SU-DHL-6 (cell line): ENCODE results near the gene HS6ST2.

Experiments
- H2AFZ ChIP-seq: fragments of 200-600 bp; sonication (generic); 2 replicates; pipeline ENCODE4 v1.6.1; 2014; ENCODE audit warnings: low read depth, mild to moderate bottlenecking, moderate library complexity, mixed read lengths, antibody characterized with exemption, low read length; ENCODE audit not compliant: severe bottlenecking
- H3F3A ChIP-seq: fragments of 200-600 bp; shearing (Covaris generic); 2 replicates; pipeline ENCODE4 v1.6.0; 2016; ENCODE audit warnings: antibody characterized with exemption, mild to moderate bottlenecking; ENCODE audit not compliant: insufficient read depth
- H3K27ac ChIP-seq: fragments of 200-600 bp; sonication (generic); 2 replicates; pipeline ENCODE4 v1.5.1; 2016; ENCODE audit warnings: low read depth, mild to moderate bottlenecking, low read length, moderate library complexity, mixed read lengths
- H3K27me3 ChIP-seq: fragments of 200-600 bp; sonication (generic), shearing (Covaris generic); 2 replicates; pipeline ENCODE4 v1.6.0; 2014; ENCODE audit warnings: mild to moderate bottlenecking, low read length
- H3K36me3 ChIP-seq: fragments of 200-600 bp; sonication (generic); 2 replicates; pipeline ENCODE4 v1.6.1; 2014; ENCODE audit warnings: mild to moderate bottlenecking, low read length, mixed read lengths
- H3K4me2 ChIP-seq: fragments of 300-600, 200-600 bp; shearing (Covaris generic), sonication (generic); 2 replicates; pipeline ENCODE4 v1.6.0; 2014; ENCODE audit warnings: low read length, low read depth, mild to moderate bottlenecking; ENCODE audit not compliant: poor library complexity, severe bottlenecking
- H3K4me3 ChIP-seq: fragments of 200-600 bp; sonication (generic); 2 replicates; pipeline ENCODE4 v1.5.1; 2014; ENCODE audit warnings: antibody characterized with exemption, low read length, mild to moderate bottlenecking, mixed read lengths; ENCODE audit not compliant: insufficient read depth, poor library complexity, severe bottlenecking
- H3K79me2 ChIP-seq: fragments of 200-600 bp; sonication (generic); 2 replicates; pipeline ENCODE4 v1.6.1; 2014; ENCODE audit warnings: mild to moderate bottlenecking, low read length, moderate library complexity; ENCODE audit not compliant: insufficient read depth
- H3K9ac ChIP-seq: fragments of 200-600 bp; sonication (generic); 2 replicates; pipeline ENCODE4 v1.7.0; 2014; ENCODE audit warnings: mild to moderate bottlenecking, low read length
- H3K9me2 ChIP-seq: fragments of 200-600 bp; sonication (generic); replicated peaks from 2 replicates; pipeline ENCODE4 v1.6.1; 2014; ENCODE audit warnings: low read length; ENCODE audit not compliant: insufficient read depth
- H3K9me3 ChIP-seq: fragments of 200-600 bp; sonication (generic); 2 replicates; pipeline ENCODE4 v1.6.1; 2014; ENCODE audit warnings: low read length, mixed read lengths; ENCODE audit not compliant: insufficient read depth
- H4K20me1 ChIP-seq: fragments of 200-600 bp; sonication (generic); 2 replicates; pipeline ENCODE4 v1.6.1; 2014; ENCODE audit warnings: low read depth, mild to moderate bottlenecking, antibody characterized with exemption, low read length, moderate library complexity, mixed read lengths
- CTCF ChIP-seq: fragments of 200-600 bp; sonication (generic); IDR thresholded peaks from one replicate; pipeline ENCODE4 v1.5.1; 2017; ENCODE audit warnings: antibody characterized with exemption, mild to moderate bottlenecking, low read length, moderate library complexity; ENCODE audit not compliant: insufficient read depth, poor library complexity, severe bottlenecking
- EZH2phosphoT487 ChIP-seq: fragments of 200-600 bp; sonication (generic), shearing (Covaris generic); conservative IDR thresholded peaks from 2 replicates; pipeline ENCODE4 v1.6.1; 2018; ENCODE audit warnings: mild to moderate bottlenecking, antibody characterized with exemption, low read length, moderate library complexity, mixed read lengths

HS6ST2 gene

DNA sequence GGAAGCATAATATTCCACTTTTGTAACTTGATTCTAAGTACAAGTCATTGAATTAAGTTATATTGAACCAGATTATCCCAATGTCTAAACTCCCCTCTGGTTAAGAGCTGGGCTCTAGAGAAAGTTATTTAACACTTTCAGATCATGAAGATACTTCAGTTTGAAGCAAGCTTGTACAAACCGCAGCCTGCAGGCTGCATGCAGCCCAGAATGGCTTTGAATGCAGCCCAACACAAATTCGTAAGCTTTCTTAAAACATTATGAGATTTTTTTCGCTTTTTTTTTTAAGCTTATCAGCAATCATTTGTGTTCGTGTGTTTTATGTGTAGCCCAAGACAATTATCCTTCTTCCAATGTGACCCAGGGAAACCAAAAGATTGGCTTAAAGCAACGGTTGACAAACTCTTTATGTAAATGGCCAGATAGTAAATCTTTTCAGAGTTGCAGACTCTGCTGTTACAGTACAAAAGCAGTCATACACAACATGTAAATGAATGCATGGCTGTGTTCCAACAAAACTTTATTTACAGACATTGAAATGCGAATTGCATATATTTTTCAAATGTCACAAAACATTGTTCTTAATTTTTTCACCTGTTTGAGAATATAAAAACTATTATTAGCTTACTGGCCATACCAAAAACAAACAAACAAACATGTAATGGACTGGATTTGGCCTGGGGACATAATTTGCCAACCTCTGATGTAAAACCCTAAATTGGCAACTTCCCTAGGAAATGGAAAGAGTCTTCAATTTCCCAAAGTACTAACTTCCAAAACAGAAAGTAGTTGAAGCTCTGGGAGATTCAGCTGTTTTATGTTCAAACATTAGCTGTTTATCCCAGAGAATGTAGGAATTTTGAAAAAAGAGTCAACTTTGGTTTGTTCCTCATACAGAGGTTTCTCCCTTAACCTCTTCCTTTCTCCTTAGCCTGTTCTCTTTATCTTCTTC, 268.5 kb downstream of the HS6ST2 start:
- H3K9me2 ChIP-seq = no peaks in the 10 kb centered on the region
- no peak overlapping the region for H3K4me2 ChIP-seq
- no peaks in the 10 kb centered on the region for H3K9me3 ChIP-seq
- no peak for TF ChIP-seq CTCF
- no peak for TF ChIP-seq EZH2phosphoT487
- H4K20me1 ChIP-seq = no peaks in the 10 kb centered on the region
- no peaks in the 10 kb centered on the region for H3K79me2 ChIP-seq
- H3K4me3 ChIP-seq = no peak overlapping the region
- H2AFZ ChIP-seq = no peak overlapping the region
- no peak overlapping the region for H3K27ac ChIP-seq
- no peak overlapping the region for H3K9ac ChIP-seq
- no peaks in the 10 kb centered on the region for H3K27me3 ChIP-seq
- no peaks in the 10 kb centered on the region for H3F3A ChIP-seq
- H3K36me3 ChIP-seq = no peaks in the 10 kb centered on the region

GRCh38 chrX:132685276-132685675, 273.2 kb downstream of the HS6ST2 start:
- H3K79me2 ChIP-seq = no peaks in the 10 kb centered on the region
- TF ChIP-seq EZH2phosphoT487 (no peak), CTCF (no peak)
- no peaks in the 10 kb centered on the region for H3K36me3 ChIP-seq
- no peak overlapping the region for H3K4me3 ChIP-seq
- no peaks in the 10 kb centered on the region for H3K9me2 ChIP-seq
- H3K27ac ChIP-seq = no peak overlapping the region
- H3K27me3 ChIP-seq = no peaks in the 10 kb centered on the region
- H3K9me3 ChIP-seq = no peaks in the 10 kb centered on the region
- no peak overlapping the region for H2AFZ ChIP-seq
- H3K4me2 ChIP-seq = no peak overlapping the region
- no peaks in the 10 kb centered on the region for H3F3A ChIP-seq
- H3K9ac ChIP-seq = no peak overlapping the region
- no peaks in the 10 kb centered on the region for H4K20me1 ChIP-seq

DNA sequence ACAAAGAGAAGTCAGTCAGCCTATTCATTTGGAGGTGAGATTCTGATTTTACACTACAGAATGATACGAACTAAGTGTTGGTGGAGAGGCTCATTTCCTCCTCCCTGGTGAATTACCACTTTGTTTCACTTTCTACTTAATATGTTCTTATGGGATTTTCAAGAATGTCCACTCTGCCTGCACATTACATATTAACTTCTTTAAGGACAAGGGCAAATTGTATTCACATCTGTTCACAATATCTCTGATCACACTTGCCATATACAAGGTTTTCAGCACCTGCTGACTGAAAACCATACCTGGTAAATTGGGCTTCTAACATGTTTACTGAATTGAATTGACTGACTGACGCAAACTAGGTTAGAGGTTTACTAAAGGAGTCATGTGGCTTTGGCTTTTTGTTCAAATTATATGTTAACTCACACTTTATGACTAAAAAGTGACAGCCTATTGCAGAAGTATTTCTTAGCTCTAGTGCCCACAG, 281.2 kb downstream of the HS6ST2 start:
- H3K9me2 ChIP-seq = no peaks in the 10 kb centered on the region
- H3K4me2 ChIP-seq = no peak overlapping the region
- no peaks in the 10 kb centered on the region for H3K79me2 ChIP-seq
- no peak overlapping the region for H2AFZ ChIP-seq
- no peaks in the 10 kb centered on the region for H3K36me3 ChIP-seq
- no peaks in the 10 kb centered on the region for H3K9me3 ChIP-seq
- H3F3A ChIP-seq = no peaks in the 10 kb centered on the region
- no peaks in the 10 kb centered on the region for H4K20me1 ChIP-seq
- no peak overlapping the region for H3K9ac ChIP-seq
- no peak overlapping the region for H3K27ac ChIP-seq
- H3K4me3 ChIP-seq = no peak overlapping the region
- TF ChIP-seq CTCF = no peak
- no peak for TF ChIP-seq EZH2phosphoT487
- no peaks in the 10 kb centered on the region for H3K27me3 ChIP-seq
